Upper lobe of left lung (tissue), 6 donors: ENCODE results near the gene TTC23. TPM values are rescaled to one million over a fixed set of nuclear protein-coding genes. Genes with fewer than 3 reads are reported as not detected.

Experiments used
- ATAC-seq, 2 donors: fragments of 200-7000 bp; cut with Tn5 transposase; one replicate each; pipeline ENCODE4 v1.9.1; 2022; ENCODE audit warnings: mild to moderate bottlenecking in 2 of 2, moderate library complexity in 2 of 2; ENCODE audit not compliant: low FRiP score in 2 of 2
- DNase-seq, 2 donors: peaks; one replicate each; pipeline ENCODE4 v3.0.0-alpha.2; 2019 to 2020
- H3K27ac ChIP-seq, 4 donors: fragments of 200-600 bp; sonication (generic); one replicate each; pipeline ENCODE4 v1.5.1; 2016 to 2019
- H3K27me3 ChIP-seq, 4 donors: fragments of 200-600 bp; sonication (generic); one replicate each; pipeline ENCODE4 v1.5.1; 2017 to 2019
- H3K36me3 ChIP-seq, 4 donors: fragments of 200-600 bp; sonication (generic); one replicate each; pipeline ENCODE4 v1.5.1; 2016 to 2019
- H3K4me1 ChIP-seq, 4 donors: fragments of 200-600 bp; sonication (generic); one replicate each; pipeline ENCODE4 v1.5.1; 2018 to 2019
- H3K4me3 ChIP-seq, 4 donors: fragments of 200-600 bp; sonication (generic); one replicate each; pipeline ENCODE4 v1.5.1; 2017 to 2019; ENCODE audit warnings: mild to moderate bottlenecking in 2 of 4, moderate library complexity in 1 of 4
- H3K9me3 ChIP-seq, 4 donors: fragments of 200-600 bp; sonication (generic); one replicate each; pipeline ENCODE4 v1.5.1; 2018 to 2019
- CTCF ChIP-seq, 6 experiments: fragments of 450-650 bp in 4 of 6; fragments of 200-600 bp in 2 of 6; sonication (generic) in 2 of 6; IDR thresholded peaks; one replicate each; pipeline ENCODE4 v1.5.1; 2016 to 2019; ENCODE audit warnings: antibody characterized with exemption in 6 of 6
- EP300 ChIP-seq, 4 donors: sonication (generic); formaldehyde crosslinking; IDR thresholded peaks; one replicate each; pipeline ENCODE4 v1.5.1; 2017; ENCODE audit warnings: antibody characterized with exemption in 4 of 4, control low read depth in 2 of 4
- POLR2A ChIP-seq, 4 donors: fragments of 450-650 bp; IDR thresholded peaks; one replicate each; pipeline ENCODE4 v1.5.1; 2016 to 2017; ENCODE audit warnings: antibody characterized with exemption in 4 of 4, mild to moderate bottlenecking in 2 of 4
- POLR2AphosphoS5 ChIP-seq, 2 donors: sonication (generic); formaldehyde crosslinking; IDR thresholded peaks; one replicate each; pipeline ENCODE4 v1.5.1; 2017; ENCODE audit warnings: antibody characterized with exemption in 2 of 2
- WGBS, 2 donors: methylation state at CpG; one replicate each; pipeline ENCODE4 v1.1.5; 2017 to 2018; 5-methylcytosine and 5-hydroxymethylcytosine counted together
- total RNA-seq, 6 donors: library from RNA; depleted of rRNA in 4 of 6; stranded (reverse); fragments of >200 nt in 4 of 6; gene quantifications; one replicate each; pipeline versions ENCODE4 v1.1.0 to v1.2.1, GENCODE V29; 2016 to 2021
- donor health status: DM: no; HTN: no; CAD: no; lungs with moderate emphysema.
- donor health status: DM: no; HTN: yes; CAD: no; lungs with severe emphysema.

TTC23 gene
- total RNA-seq, 6 donors from 2014 or later, result 6.2 to 28.0 (median 15.3) TPM

DNA sequence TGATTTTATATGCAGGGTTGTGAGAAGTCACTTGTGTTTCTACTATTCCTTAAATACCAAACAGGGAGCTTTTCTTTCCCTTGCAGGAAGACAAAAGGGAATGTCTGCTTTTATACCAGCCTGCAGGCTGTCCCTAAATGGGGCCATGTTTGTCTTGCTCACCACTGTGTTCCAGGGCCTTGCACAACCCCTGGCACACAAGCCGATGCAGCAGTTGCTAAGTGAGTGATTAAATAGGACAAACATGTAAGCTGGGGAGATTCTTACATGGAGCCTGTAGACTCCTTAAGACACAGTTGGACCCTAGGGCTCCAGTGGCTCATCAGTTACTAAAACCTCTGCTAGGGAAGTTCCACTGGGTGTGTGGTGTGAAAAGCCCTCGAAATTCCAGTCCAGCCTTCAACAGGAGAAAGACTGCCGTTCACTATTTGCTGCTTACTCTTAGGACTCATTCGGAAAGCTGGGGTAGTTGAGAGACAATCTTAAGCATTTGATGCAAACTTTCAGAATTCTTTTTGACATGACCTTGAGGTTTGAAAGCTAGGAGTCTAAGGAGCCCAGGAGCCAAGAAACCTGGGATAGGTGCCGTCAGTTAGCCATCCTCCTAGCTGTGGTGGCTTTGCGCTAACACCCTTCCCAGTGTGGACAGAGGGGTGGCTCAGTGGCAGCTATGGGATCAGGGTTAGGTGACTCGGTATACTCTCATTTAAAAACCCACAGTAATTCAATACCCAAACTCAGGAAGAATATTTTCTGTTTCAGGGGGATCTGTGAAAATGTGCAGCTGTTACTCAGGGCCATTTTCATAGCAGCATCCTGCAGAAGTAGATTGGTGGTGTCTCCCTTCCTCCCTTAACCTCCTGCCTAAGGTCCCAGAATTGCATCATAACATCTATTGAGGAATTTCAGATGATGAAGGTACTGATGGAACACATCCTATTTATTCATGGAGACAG lies 105.4 kb downstream of the TTC23 start:
- DNase-seq, result peak in 1 of 2 donors; percentile 52

DNA sequence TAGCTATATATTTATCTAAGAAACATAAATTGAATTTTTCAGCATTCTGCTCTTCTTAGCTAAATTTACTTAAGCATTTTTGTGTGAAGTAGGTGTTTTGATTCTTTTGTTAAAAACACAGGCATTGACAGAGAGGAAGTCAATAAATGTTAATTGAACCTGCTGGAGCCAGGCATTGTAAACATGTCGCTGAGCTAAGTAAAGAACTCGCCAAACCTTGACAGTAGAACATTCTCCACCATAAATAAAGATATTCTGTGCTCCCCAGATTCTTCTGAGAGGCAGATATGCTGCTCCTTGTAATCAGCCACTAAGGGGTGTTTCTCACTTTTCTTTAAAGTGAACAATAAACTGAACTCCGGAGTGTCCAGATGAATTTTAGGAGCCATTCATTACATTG lies 106.1 kb downstream of the TTC23 start:
- Histone ChIP-seq H3K4me1 (peaks cover 0 to 10% (median 5%) of the 10 kb centered on the region in 4 donors), H3K4me3 (no peak overlapping the region), H3K9me3 (no peaks in the 10 kb centered on the region), H3K27me3 (no peaks in the 10 kb centered on the region), H3K27ac (no peak overlapping the region), H3K36me3 (peaks cover 0 to 4% (median under 1%) of the 10 kb centered on the region in 4 donors)
- ATAC-seq (no peak), DNase-seq (no peak)
- no peak for TF ChIP-seq CTCF (IDR thresholded peaks at IDR 0.05)
- no peak for TF ChIP-seq POLR2A (IDR thresholded peaks at IDR 0.05)
- TF ChIP-seq EP300 (IDR thresholded peaks at IDR 0.05), result no peak
- no peak for TF ChIP-seq POLR2AphosphoS5 (IDR thresholded peaks at IDR 0.05)
- WGBS, 2 donors, result 59% methylated on average over 3 of the region's 3 CpGs

More for the DNA sequence above, 105.4 kb downstream of the TTC23 start:
- no peak overlapping the region for H3K27ac ChIP-seq
- peaks cover 0 to 10% (median 5%) of the 10 kb centered on the region in 4 donors for H3K4me1 ChIP-seq
- no peaks in the 10 kb centered on the region for H3K9me3 ChIP-seq
- TF ChIP-seq POLR2A (IDR thresholded peaks at IDR 0.05), result no peak
- TF ChIP-seq POLR2AphosphoS5 (IDR thresholded peaks at IDR 0.05), result peak in 1 of 2 donors; percentile 30
- peaks cover 0 to 2% (median 0%) of the 10 kb centered on the region in 4 donors for H3K36me3 ChIP-seq
- H3K4me3 ChIP-seq, result no peak overlapping the region
- 70 to 82% methylated on average over 7 of the region's 7 CpGs for WGBS, 2 donors
- peak; percentile 69 to 86 for ATAC-seq
- H3K27me3 ChIP-seq, result no peaks in the 10 kb centered on the region

- WGBS, 2 donors, result 79 to 96% methylated on average over 5 of the region's 5 CpGs
- H3K27ac ChIP-seq, result no peak overlapping the region
- DNase-seq (no peak), ATAC-seq (no peak)
- H3K4me3 ChIP-seq, result no peak overlapping the region
- no peaks in the 10 kb centered on the region for H3K27me3 ChIP-seq
- peaks cover 0 to 8% (median 4%) of the 10 kb centered on the region in 4 donors for H3K36me3 ChIP-seq
- TF ChIP-seq CTCF (IDR thresholded peaks at IDR 0.05), result no peak
- no peak for TF ChIP-seq POLR2A (IDR thresholded peaks at IDR 0.05)
- no peak for TF ChIP-seq EP300 (IDR thresholded peaks at IDR 0.05)
- no peak for TF ChIP-seq POLR2AphosphoS5 (IDR thresholded peaks at IDR 0.05)
- no peaks in the 10 kb centered on the region for H3K9me3 ChIP-seq
- H3K4me1 ChIP-seq, result peaks cover 0 to 10% (median 5%) of the 10 kb centered on the region in 4 donors
Observed at GRCh38 chr15:99142562-99142961, 106.8 kb downstream of the TTC23 start.

DNA sequence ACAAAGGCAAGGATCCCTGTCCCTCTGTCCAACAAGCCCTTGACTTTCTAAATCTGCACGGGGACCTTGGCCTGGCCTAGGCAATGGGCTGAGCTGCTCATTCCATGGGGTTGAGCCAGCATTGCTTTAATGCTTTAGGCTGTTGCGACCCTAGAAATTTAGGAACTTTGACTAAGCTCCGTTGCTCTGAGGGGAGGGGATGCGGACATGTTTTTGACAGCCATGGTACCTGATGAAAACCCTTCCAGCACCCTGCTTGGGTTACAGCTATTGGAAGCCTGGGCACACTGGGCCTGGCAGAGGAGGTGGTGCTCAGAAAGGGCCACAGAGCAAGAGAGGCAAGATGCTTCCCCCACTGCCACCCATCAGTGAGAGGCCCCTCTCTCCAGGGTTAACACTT lies 107.4 kb downstream of the TTC23 start:
- WGBS, 2 donors, result 75 to 88% methylated on average over 4 of the region's 4 CpGs
- ATAC-seq (no peak), DNase-seq (no peak)
- Histone ChIP-seq H3K27me3 (no peaks in the 10 kb centered on the region), H3K4me1 (peaks cover 0 to 10% (median 5%) of the 10 kb centered on the region in 4 donors), H3K4me3 (no peak overlapping the region), H3K9me3 (no peaks in the 10 kb centered on the region), H3K27ac (no peak overlapping the region), H3K36me3 (peaks cover 0 to 15% (median 8%) of the 10 kb centered on the region in 4 donors)
- TF ChIP-seq POLR2A (IDR thresholded peaks at IDR 0.05), result no peak

DNA sequence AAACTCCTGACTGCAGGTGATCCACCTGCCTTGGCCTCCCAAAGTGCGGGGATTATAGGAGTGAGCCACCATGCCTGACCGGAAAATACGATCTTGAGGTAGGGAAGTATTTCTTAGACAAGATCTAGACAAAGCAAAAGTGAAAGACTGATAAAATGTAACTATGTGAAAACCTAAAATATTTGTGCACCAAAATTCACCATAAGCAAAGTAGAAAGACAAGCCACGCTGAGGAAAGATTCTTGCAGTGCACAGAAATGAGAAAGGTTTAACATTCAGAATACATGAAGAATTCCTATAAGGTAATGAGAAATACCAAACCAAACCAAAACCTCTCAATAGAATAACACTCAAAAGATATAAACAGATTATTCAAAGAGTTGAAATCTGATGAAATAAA lies 108.8 kb downstream of the TTC23 start:
- no peaks in the 10 kb centered on the region for H3K9me3 ChIP-seq
- ATAC-seq (no peak), DNase-seq (no peak)
- WGBS, 2 donors, result 97% methylated on average over 4 of the region's 4 CpGs
- no peak for TF ChIP-seq POLR2AphosphoS5 (IDR thresholded peaks at IDR 0.05)
- no peak for TF ChIP-seq POLR2A (IDR thresholded peaks at IDR 0.05)
- TF ChIP-seq EP300 (IDR thresholded peaks at IDR 0.05), result no peak
- TF ChIP-seq CTCF (IDR thresholded peaks at IDR 0.05), result no peak
- H3K4me3 ChIP-seq, result no peak overlapping the region
- H3K27ac ChIP-seq, result no peak overlapping the region
- no peaks in the 10 kb centered on the region for H3K27me3 ChIP-seq
- peaks cover 0 to 10% (median 5%) of the 10 kb centered on the region in 4 donors for H3K4me1 ChIP-seq
- H3K36me3 ChIP-seq, result peaks cover 0 to 19% (median 12%) of the 10 kb centered on the region in 4 donors
